RPMI8226 (cell line): ENCODE data around the gene SELENOO.
"Not testable (repeated sequence)": the region's sequence is repeated elsewhere in the genome, so short reads cannot be mapped to it uniquely, and the experiment has no call there.

ENCODE experiments used
- DNase-seq: peaks from one replicate; pipeline ENCODE4 v3.0.0-alpha.2; 2015

The SELENOO gene

GRCh38 chr22:50200461-50201190, at the start of gene SELENOO:
Gene SELENOO, plus strand, starts transcription at chr22:50201011. Its CDS starts 26 bp downstream, at chr22:50201037.
- peak; percentile 92 for DNase-seq

GRCh38 chr22:50151571-50152537, 49.0 kb upstream of the SELENOO start:
- DNase-seq, result no peak

- no peak for DNase-seq
Measured at GRCh38 chr22:50153056-50153755, 47.6 kb upstream of the SELENOO start.

GRCh38 chr22:50153756-50154140, 47.1 kb upstream of the SELENOO start:
- no peak for DNase-seq

- DNase-seq, result no peak
Measured at GRCh38 chr22:50157709-50158375, 43.0 kb upstream of the SELENOO start.

- no peak for DNase-seq
Measured at GRCh38 chr22:50160947-50161346, 39.9 kb upstream of the SELENOO start.

GRCh38 chr22:50161508-50162390, 39.1 kb upstream of the SELENOO start:
- no peak for DNase-seq

GRCh38 chr22:50162391-50162956, 38.3 kb upstream of the SELENOO start:
- DNase-seq, result no peak

GRCh38 chr22:50165436-50166123, 35.2 kb upstream of the SELENOO start:
- no peak for DNase-seq

- no peak for DNase-seq
Measured at GRCh38 chr22:50167689-50168489, 32.9 kb upstream of the SELENOO start.

GRCh38 chr22:50168490-50169180, 32.2 kb upstream of the SELENOO start:
- DNase-seq, result not testable (repeated sequence)

- DNase-seq, result no peak
Measured at GRCh38 chr22:50169181-50169759, 31.5 kb upstream of the SELENOO start.

- peak; percentile 75 for DNase-seq
Measured at GRCh38 chr22:50169774-50170341, 31.0 kb upstream of the SELENOO start.

- DNase-seq, result no peak
Measured at GRCh38 chr22:50170453-50171318, 30.1 kb upstream of the SELENOO start, which contains the start of gene PANX2. Gene PANX2, plus strand, starts transcription at chr22:50170731. Its CDS starts 0 bp downstream, at chr22:50170731.

GRCh38 chr22:50171319-50171964, 29.4 kb upstream of the SELENOO start:
- no peak for DNase-seq

- DNase-seq, result no peak
Measured at GRCh38 chr22:50171965-50172421, 28.8 kb upstream of the SELENOO start.
